Osteoblast (primary cell): ENCODE results near the gene FAM120A. TPM values are rescaled to one million over a fixed set of nuclear protein-coding genes. Genes with fewer than 3 reads are reported as not detected.

Source experiments
- DNase-seq: peaks from one replicate; pipeline ENCODE4 v3.0.0; 2011; ENCODE audit warnings: low spot score, mixed read lengths; ENCODE audit not compliant: insufficient read length; ENCODE audit errors: missing footprints
- H2AFZ ChIP-seq: 2 replicates; pipeline ENCODE4 v1.6.0; 2011; ENCODE audit warnings: mild to moderate bottlenecking, low read length
- H3K27ac ChIP-seq: 2 replicates; pipeline ENCODE4 v1.5.1; 2011; ENCODE audit warnings: mild to moderate bottlenecking, low read depth, low read length, moderate library complexity
- H3K27me3 ChIP-seq: 2 replicates; pipeline ENCODE4 v1.6.0; 2012; ENCODE audit warnings: mild to moderate bottlenecking, control low read depth, inconsistent platforms, low read length, moderate library complexity; ENCODE audit not compliant: insufficient read depth
- H3K36me3 ChIP-seq: 2 replicates; pipeline ENCODE4 v1.5.1; 2011; ENCODE audit warnings: mild to moderate bottlenecking, low read length, control low read depth, moderate library complexity; ENCODE audit not compliant: insufficient read depth
- H3K4me1 ChIP-seq: 2 replicates; pipeline ENCODE4 v1.5.1; 2011; ENCODE audit warnings: mild to moderate bottlenecking, low read length, control low read depth, moderate library complexity; ENCODE audit not compliant: insufficient read depth
- H3K4me2 ChIP-seq: 2 replicates; pipeline ENCODE4 v1.6.0; 2011; ENCODE audit warnings: mild to moderate bottlenecking, low read length; ENCODE audit not compliant: insufficient read depth
- H3K4me3 ChIP-seq: fragments of 200-600 bp; sonication (generic); 3 replicates; pipeline ENCODE4 v1.5.1; 2012; ENCODE audit warnings: mild to moderate bottlenecking, low read length, inconsistent platforms; ENCODE audit not compliant: insufficient read depth
- H3K79me2 ChIP-seq: 2 replicates; pipeline ENCODE4 v1.6.0; 2012; ENCODE audit warnings: mild to moderate bottlenecking, low read length, control low read depth, inconsistent platforms; ENCODE audit not compliant: insufficient read depth
- H3K9me3 ChIP-seq: 2 replicates; pipeline ENCODE4 v1.5.1; 2011; ENCODE audit warnings: low read depth, low read length, control low read depth
- H4K20me1 ChIP-seq: 2 replicates; pipeline ENCODE4 v1.6.0; 2012; ENCODE audit warnings: mild to moderate bottlenecking, low read length, control low read depth; ENCODE audit not compliant: insufficient read depth
- total RNA-seq: library from RNA; depleted of rRNA; stranded (reverse); fragments of >200 nt; gene quantifications from 2 replicates; pipeline ENCODE4 v1.2.3, GENCODE V29; 2012
- TF ChIP-seq, protein P1 (sequence below): IDR thresholded peaks from 2 replicates; pipeline ENCODE4 v1.5.1; 2011; ENCODE audit warnings: mild to moderate bottlenecking, low read depth, low read length, moderate library complexity; ENCODE audit errors: extremely low read depth

FAM120A gene
- total RNA-seq, 1 donor: 136 TPM

DNA sequence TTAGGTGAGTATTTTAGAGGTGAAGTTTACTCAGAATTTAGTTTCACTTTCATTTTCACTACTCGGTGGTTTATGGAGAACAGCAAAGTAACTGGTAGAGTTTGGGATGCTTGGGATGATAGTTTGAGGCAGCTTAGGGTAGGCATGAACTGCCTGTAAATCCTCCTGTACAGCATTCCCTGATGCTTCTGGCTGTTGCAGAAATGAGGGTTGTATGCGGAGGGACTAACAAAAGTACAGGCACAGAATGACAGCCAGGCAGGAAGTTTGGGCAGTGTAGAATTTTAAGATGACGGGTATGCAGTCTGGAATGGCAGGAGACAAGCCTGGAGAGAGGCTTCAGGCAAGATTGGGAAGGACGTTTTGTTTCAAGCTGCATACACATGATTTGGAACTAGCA lies 49.9 kb downstream of the FAM120A start:
- Histone ChIP-seq H3K4me2 (peak overlapping the region; percentile 65), H2AFZ (peak overlapping the region; percentile 3), H3K4me3 (peak overlapping the region; percentile 58), H4K20me1 (peaks cover 4% of the 10 kb centered on the region), H3K27me3 (no peaks in the 10 kb centered on the region), H3K36me3 (peaks cover 34% of the 10 kb centered on the region), H3K27ac (peak overlapping the region; percentile 8), H3K79me2 (peaks cover 65% of the 10 kb centered on the region), H3K9me3 (no peaks in the 10 kb centered on the region), H3K4me1 (peaks cover 23% of the 10 kb centered on the region)
- DNase-seq: peak; percentile 65
- TF ChIP-seq, protein P1, sequence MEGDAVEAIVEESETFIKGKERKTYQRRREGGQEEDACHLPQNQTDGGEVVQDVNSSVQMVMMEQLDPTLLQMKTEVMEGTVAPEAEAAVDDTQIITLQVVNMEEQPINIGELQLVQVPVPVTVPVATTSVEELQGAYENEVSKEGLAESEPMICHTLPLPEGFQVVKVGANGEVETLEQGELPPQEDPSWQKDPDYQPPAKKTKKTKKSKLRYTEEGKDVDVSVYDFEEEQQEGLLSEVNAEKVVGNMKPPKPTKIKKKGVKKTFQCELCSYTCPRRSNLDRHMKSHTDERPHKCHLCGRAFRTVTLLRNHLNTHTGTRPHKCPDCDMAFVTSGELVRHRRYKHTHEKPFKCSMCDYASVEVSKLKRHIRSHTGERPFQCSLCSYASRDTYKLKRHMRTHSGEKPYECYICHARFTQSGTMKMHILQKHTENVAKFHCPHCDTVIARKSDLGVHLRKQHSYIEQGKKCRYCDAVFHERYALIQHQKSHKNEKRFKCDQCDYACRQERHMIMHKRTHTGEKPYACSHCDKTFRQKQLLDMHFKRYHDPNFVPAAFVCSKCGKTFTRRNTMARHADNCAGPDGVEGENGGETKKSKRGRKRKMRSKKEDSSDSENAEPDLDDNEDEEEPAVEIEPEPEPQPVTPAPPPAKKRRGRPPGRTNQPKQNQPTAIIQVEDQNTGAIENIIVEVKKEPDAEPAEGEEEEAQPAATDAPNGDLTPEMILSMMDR: no peak

DNA sequence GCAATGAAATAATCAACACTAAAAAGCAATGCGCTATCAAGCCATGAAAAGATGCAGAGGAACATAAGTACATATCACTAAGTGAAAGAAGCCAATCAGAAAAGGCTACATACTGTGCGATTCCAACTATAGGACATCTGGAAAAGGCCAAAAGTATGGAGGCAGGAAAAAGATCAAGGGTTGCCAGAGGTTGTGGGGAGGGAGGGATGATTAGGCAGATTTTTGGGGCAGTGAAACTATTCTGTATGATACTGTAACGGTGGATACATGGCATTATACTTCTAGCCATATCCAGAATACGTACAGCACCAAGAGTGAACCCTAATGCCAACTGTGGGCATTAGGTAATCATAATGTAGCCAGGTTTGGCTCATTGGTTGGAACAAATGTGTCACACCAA lies 51.9 kb downstream of the FAM120A start:
- Histone ChIP-seq H3K27ac (no peak overlapping the region), H3K27me3 (no peaks in the 10 kb centered on the region), H3K4me1 (peaks cover 23% of the 10 kb centered on the region), H3K79me2 (peaks cover 69% of the 10 kb centered on the region), H3K4me2 (no peak overlapping the region), H2AFZ (no peak overlapping the region), H3K4me3 (no peak overlapping the region), H4K20me1 (peaks cover 15% of the 10 kb centered on the region), H3K9me3 (no peaks in the 10 kb centered on the region), H3K36me3 (peaks cover 17% of the 10 kb centered on the region)
- no peak for DNase-seq
- TF ChIP-seq, protein P1: no peak

DNA sequence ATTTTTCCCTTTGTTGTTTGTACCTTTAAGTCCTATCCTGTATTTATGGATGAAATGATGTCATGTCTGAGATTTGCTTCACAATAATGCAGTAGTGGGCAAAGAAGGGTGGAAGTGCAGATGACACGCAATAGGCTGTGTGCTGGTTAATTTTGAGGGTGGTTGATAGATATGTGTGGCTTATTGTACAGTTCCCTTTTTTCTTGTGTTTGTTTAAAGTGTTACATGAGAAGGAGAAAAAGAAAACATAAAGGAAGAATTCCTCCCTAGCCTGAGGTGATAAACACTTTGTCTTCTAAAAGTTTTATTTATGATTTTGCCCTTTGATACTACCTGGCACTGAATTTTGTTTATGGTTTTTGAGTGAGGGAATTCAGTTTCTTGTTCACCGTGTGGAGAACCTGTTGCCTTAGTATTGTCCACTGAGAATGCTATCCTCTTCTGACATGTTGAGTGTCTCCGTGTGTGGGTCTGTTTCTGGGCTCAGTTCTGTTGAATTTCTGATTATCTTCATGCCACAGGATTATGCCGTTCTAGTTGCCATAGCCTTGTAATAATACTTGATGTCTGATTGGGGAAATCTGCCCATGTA lies 54.2 kb downstream of the FAM120A start:
- Histone ChIP-seq H3K79me2 (peaks cover 78% of the 10 kb centered on the region), H3K4me3 (no peak overlapping the region), H3K27ac (no peak overlapping the region), H2AFZ (no peak overlapping the region), H3K27me3 (no peaks in the 10 kb centered on the region), H3K36me3 (peaks cover 9% of the 10 kb centered on the region), H4K20me1 (peaks cover 23% of the 10 kb centered on the region), H3K4me2 (no peak overlapping the region), H3K4me1 (peaks cover 17% of the 10 kb centered on the region), H3K9me3 (no peaks in the 10 kb centered on the region)
- DNase-seq: no peak
- TF ChIP-seq, protein P1: no peak

DNA sequence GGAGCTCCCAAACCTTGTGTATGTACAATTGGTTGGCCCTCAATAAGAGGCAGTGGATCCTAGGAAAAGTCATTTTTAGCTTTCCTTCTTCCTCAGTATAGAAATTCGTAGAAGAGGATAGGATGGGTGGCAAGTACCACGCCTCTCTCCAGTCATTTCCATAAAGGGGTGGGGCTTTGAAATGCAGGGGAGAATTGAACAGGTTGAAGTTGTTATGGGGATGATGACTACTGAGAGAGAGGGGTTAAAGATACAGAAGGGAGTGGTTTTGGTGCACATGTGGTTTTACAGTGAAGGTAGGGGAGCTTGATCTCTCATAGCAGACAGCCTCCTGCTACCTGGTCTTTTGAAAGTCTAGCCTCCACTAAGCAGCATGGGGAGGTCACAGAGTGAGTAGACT lies 56.3 kb downstream of the FAM120A start:
- Histone ChIP-seq H3K4me2 (no peak overlapping the region), H3K36me3 (peaks cover 8% of the 10 kb centered on the region), H4K20me1 (peaks cover 26% of the 10 kb centered on the region), H3K9me3 (no peaks in the 10 kb centered on the region), H3K4me1 (peaks cover 12% of the 10 kb centered on the region), H3K27me3 (no peaks in the 10 kb centered on the region), H3K4me3 (no peak overlapping the region), H2AFZ (no peak overlapping the region), H3K79me2 (peaks cover 87% of the 10 kb centered on the region), H3K27ac (no peak overlapping the region)
- DNase-seq: no peak
- TF ChIP-seq, protein P1: no peak
